ENCODE results near the gene MED12L.
"Not testable (repeated sequence)": the region's sequence is repeated elsewhere in the genome, so short reads cannot be mapped to it uniquely, and the experiment has no call there.

DNA sequence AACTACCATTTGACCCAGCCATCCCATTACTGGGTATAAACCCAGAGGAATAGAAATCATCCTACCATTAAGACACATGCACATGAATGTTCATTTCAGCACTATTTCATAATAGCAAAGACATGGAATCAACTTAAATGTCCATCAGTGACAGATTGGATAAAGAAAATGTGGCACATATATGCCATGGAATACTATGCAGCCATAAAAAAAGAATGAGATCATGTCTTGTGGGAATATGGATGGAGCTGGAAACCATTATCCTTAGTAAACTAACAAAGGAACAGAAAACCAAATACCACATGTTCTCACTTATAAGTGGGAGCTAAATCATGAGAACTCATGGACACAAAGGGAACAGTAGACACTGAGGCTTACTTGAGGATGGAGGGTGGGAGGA lies 146.9 kb downstream of the MED12L start:
- TF ChIP-seq, protein P1, sequence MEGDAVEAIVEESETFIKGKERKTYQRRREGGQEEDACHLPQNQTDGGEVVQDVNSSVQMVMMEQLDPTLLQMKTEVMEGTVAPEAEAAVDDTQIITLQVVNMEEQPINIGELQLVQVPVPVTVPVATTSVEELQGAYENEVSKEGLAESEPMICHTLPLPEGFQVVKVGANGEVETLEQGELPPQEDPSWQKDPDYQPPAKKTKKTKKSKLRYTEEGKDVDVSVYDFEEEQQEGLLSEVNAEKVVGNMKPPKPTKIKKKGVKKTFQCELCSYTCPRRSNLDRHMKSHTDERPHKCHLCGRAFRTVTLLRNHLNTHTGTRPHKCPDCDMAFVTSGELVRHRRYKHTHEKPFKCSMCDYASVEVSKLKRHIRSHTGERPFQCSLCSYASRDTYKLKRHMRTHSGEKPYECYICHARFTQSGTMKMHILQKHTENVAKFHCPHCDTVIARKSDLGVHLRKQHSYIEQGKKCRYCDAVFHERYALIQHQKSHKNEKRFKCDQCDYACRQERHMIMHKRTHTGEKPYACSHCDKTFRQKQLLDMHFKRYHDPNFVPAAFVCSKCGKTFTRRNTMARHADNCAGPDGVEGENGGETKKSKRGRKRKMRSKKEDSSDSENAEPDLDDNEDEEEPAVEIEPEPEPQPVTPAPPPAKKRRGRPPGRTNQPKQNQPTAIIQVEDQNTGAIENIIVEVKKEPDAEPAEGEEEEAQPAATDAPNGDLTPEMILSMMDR (conservative IDR thresholded peaks at IDR 0.05 in 1 of 2, IDR thresholded peaks at IDR 0.05 in 1 of 2; ENCODE audit: low read depth in 1 of 2, low read length in 2 of 2) = not testable (repeated sequence)
- not testable (repeated sequence) for TF ChIP-seq EZH2 (IDR thresholded peaks at IDR 0.05; ENCODE audit: low read length, missing control alignments)

Measured in fibroblast of lung (primary cell).